BE2C (cell line): Measurements from ENCODE around the gene MELTF.

Experiments
- DNase-seq: peaks from one replicate; pipeline ENCODE4 v3.0.0-alpha.2; 2020
- H3K27me3 ChIP-seq: fragments of 250-450 bp; sonication (Bioruptor Pico); 2 replicates; pipeline ENCODE4 v1.5.1; 2020; ENCODE audit warnings: mild to moderate bottlenecking
- H3K36me3 ChIP-seq: fragments of 250-450 bp; sonication (Bioruptor Pico); 2 replicates; pipeline ENCODE4 v1.5.1; 2020; ENCODE audit warnings: mild to moderate bottlenecking
- H3K4me1 ChIP-seq: fragments of 250-450 bp; sonication (Bioruptor Pico); 2 replicates; pipeline ENCODE4 v1.5.1; 2020
- H3K4me3 ChIP-seq: 2 replicates; pipeline ENCODE4 v1.5.1; 2011; ENCODE audit warnings: low read depth, low read length
- H3K9me3 ChIP-seq: fragments of 250-450 bp; sonication (Bioruptor Pico); 2 replicates; pipeline ENCODE4 v1.5.1; 2020
- TF ChIP-seq, protein P1 (sequence below): IDR thresholded peaks from 2 replicates; pipeline ENCODE4 v1.5.1; 2012; ENCODE audit warnings: mild to moderate bottlenecking, low read depth, low read length

Gene MELTF

DNA sequence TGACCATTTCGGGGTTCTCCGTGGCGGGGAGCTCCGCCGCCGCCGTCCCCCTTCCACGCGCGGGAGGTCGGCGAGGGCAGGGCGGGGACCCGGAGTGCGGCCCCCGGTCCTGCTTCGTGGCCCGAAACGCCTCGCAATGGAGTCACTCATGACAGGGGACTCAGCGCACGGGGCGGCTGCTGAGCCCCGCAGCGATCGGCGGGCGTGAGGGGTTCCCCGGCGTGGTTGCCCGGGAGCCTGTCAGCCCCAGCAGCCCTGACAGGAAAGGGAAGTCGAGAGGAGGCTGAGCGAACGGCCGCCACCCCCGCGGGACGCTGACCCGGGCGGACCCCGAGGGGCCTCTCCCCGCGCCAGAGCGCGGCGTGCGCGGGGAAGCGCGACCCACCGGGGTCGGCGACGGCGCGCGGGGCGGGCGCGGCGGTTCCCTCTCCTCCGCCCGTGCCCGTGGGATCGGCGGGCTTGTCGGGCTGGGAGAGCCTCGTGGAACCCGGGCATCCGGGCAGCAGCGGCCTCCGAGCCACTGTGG lies 60.4 kb downstream of the MELTF start:
- peak overlapping the region; percentile 74 for H3K4me3 ChIP-seq
- no peaks in the 10 kb centered on the region; the same call in 1 of the 2 replicates for H3K9me3 ChIP-seq
- H3K36me3 ChIP-seq: no peaks in the 10 kb centered on the region
- peaks cover 9% of the 10 kb centered on the region for H3K27me3 ChIP-seq
- no peaks in the 10 kb centered on the region for H3K4me1 ChIP-seq
- peak; percentile 58 for DNase-seq
- TF ChIP-seq, protein P1, sequence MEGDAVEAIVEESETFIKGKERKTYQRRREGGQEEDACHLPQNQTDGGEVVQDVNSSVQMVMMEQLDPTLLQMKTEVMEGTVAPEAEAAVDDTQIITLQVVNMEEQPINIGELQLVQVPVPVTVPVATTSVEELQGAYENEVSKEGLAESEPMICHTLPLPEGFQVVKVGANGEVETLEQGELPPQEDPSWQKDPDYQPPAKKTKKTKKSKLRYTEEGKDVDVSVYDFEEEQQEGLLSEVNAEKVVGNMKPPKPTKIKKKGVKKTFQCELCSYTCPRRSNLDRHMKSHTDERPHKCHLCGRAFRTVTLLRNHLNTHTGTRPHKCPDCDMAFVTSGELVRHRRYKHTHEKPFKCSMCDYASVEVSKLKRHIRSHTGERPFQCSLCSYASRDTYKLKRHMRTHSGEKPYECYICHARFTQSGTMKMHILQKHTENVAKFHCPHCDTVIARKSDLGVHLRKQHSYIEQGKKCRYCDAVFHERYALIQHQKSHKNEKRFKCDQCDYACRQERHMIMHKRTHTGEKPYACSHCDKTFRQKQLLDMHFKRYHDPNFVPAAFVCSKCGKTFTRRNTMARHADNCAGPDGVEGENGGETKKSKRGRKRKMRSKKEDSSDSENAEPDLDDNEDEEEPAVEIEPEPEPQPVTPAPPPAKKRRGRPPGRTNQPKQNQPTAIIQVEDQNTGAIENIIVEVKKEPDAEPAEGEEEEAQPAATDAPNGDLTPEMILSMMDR: no peak

GRCh38 chr3:196968233-196969133 lies 61.1 kb downstream of the MELTF start, which contains the start of gene PIGZ:
Gene PIGZ, minus strand, starts transcription at chr3:196968833. Its CDS starts 16,802 bp downstream, at chr3:196952031.
- H3K27me3 ChIP-seq: peaks cover 9% of the 10 kb centered on the region
- TF ChIP-seq, protein P1: no peak
- DNase-seq: peak; percentile 55

GRCh38 chr3:196967412-196968232 lies 62.0 kb downstream of the MELTF start:
- TF ChIP-seq, protein P1: no peak
- no peaks in the 10 kb centered on the region for H3K36me3 ChIP-seq
- no peak for DNase-seq
- no peaks in the 10 kb centered on the region; the same call in 1 of the 2 replicates for H3K9me3 ChIP-seq
- H3K4me1 ChIP-seq: no peaks in the 10 kb centered on the region
- H3K4me3 ChIP-seq: peak overlapping the region; percentile 49; the same call in 1 of the 2 replicates
- peaks cover 9% of the 10 kb centered on the region for H3K27me3 ChIP-seq

More at GRCh38 chr3:196968233-196969133, 61.1 kb downstream of the MELTF start, which contains the start of gene PIGZ:
- no peaks in the 10 kb centered on the region for H3K4me1 ChIP-seq
- no peaks in the 10 kb centered on the region for H3K36me3 ChIP-seq
- no peaks in the 10 kb centered on the region; the same call in 1 of the 2 replicates for H3K9me3 ChIP-seq
- H3K4me3 ChIP-seq: peak within 1 kb of the TSS; percentile 74

DNA sequence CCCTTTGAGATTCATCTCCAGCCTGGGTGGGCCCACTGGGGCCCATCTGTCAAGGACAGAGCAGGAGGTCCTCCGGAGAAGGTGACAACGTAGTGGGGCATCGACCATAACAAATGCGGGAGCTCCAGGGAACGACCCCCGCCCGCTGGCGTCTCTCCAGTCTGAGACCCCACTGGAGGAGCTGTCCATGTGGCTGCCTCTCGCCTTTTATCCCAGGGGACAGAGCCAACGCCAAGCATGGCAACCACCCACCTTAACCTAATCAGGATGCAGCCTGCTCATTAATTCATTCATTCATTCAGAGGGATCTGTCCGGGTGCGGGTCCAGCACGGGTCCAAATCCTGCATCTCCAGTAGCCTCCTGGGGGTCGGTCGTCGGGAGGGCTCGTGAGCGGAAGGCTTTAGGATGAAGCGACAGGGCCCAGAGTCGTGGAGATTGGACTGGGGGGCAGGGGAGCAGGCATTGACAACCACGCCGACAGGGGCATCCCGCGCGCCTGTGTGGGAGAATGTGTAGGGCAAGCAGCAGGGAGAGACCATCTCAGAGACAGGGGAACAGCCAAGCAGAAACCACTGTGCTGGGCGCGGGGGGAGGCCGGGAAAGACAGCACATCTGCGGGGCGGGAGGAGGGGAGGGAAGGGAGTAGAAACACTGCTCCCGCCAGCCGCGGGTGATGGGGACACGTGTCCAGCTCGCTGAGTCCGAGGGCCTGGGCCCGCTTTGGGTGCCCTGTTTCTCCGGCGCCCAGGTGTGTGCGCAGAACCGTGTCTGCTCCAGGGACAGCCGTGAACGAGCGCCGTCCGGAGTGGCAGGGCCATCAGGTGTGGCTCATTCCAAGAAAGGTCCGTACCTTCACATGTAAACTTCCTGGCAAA lies 62.9 kb downstream of the MELTF start:
- TF ChIP-seq, protein P1: no peak
- Histone ChIP-seq H3K9me3 (no peaks in the 10 kb centered on the region; the same call in 1 of the 2 replicates), H3K36me3 (no peaks in the 10 kb centered on the region), H3K27me3 (peaks cover 9% of the 10 kb centered on the region), H3K4me1 (no peaks in the 10 kb centered on the region), H3K4me3 (no peak overlapping the region)
- DNase-seq: no peak

- TF ChIP-seq, protein P1: no peak
- Histone ChIP-seq H3K9me3 (no peaks in the 10 kb centered on the region; the same call in 1 of the 2 replicates), H3K4me3 (no peak overlapping the region), H3K4me1 (no peaks in the 10 kb centered on the region), H3K36me3 (no peaks in the 10 kb centered on the region), H3K27me3 (peaks cover 9% of the 10 kb centered on the region)
- no peak for DNase-seq
Observed at GRCh38 chr3:196965804-196966173, 63.8 kb downstream of the MELTF start.
